Measurements from ENCODE around the gene RNF150. TPM values are rescaled to one million over a fixed set of nuclear protein-coding genes. Genes with fewer than 3 reads are reported as not detected.

The RNF150 gene
- polyA plus RNA-seq, 2 of the 4 experiments (the other 2 are of a cell fraction): 0.21 to 0.34 TPM

- H3K4me1 ChIP-seq: no peaks in the 10 kb centered on the region
- CTCF ChIA-PET: interaction anchor here (2.7 kb wide), 1 partner anchor 267 kb away, joined by 13 read pairs; the partner anchor contains the start of gene RNF150
- no peak for DNase-seq (ENCODE audit: low read depth in 1 of 2, low spot score in 1 of 2)
- 70% methylated on average over 5 of the region's 5 CpGs for WGBS (ENCODE audit: missing lambda C conversion rate)
- ATAC-seq: no peak
- no peak for FAIRE-seq
- H3K4me3 ChIP-seq: no peak overlapping the region
- no peak overlapping the region for H3K27ac ChIP-seq
- H3K4me2 ChIP-seq: no peak overlapping the region
- POLR2A ChIA-PET: no interaction called here
- H3K9me3 ChIP-seq: no peaks in the 10 kb centered on the region
- no peak for TF ChIP-seq PHF8 (IDR thresholded peaks at IDR 0.05; ENCODE audit: borderline replicate concordance, low read depth)
- TF ChIP-seq CTCF (IDR thresholded peaks at IDR 0.05): no peak
- no peak for TF ChIP-seq RAD21 (conservative IDR thresholded peaks at IDR 0.05 in 1 of 2, IDR thresholded peaks at IDR 0.05 in 1 of 2)
- no peak for TF ChIP-seq RCOR1 (IDR thresholded peaks at IDR 0.05; ENCODE audit: low read depth, low read length)
- TF ChIP-seq, protein P1, sequence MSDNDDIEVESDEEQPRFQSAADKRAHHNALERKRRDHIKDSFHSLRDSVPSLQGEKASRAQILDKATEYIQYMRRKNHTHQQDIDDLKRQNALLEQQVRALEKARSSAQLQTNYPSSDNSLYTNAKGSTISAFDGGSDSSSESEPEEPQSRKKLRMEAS (IDR thresholded peaks at IDR 0.05): no peak
- TF ChIP-seq POLR2A (IDR thresholded peaks at IDR 0.05; ENCODE audit: low read length): no peak
- no peak for TF ChIP-seq RNF2 (IDR thresholded peaks at IDR 0.05; ENCODE audit: borderline replicate concordance, low read depth)
- no peak for TF ChIP-seq ZFP36 (IDR thresholded peaks at IDR 0.05; ENCODE audit: borderline replicate concordance, partially characterized antibody)
- TF ChIP-seq TFCP2L1 (CRISPR knock-in tag; IDR thresholded peaks at IDR 0.05): no peak
- no peak for TF ChIP-seq HOXA7 (CRISPR knock-in tag; IDR thresholded peaks at IDR 0.05)
- no peak for TF ChIP-seq HEYL (CRISPR knock-in tag; IDR thresholded peaks at IDR 0.05)
- no peak for TF ChIP-seq NPAS2 (CRISPR knock-in tag; IDR thresholded peaks at IDR 0.05; ENCODE audit: borderline replicate concordance)
- TF ChIP-seq ATOH8 (CRISPR knock-in tag; IDR thresholded peaks at IDR 0.05; ENCODE audit: low read depth): no peak
- no peak for TF ChIP-seq EP300 (IDR thresholded peaks at IDR 0.05)
- TF ChIP-seq MAFK (IDR thresholded peaks at IDR 0.05; ENCODE audit: partially characterized antibody): no peak
- no peak for TF ChIP-seq HOXB5 (CRISPR knock-in tag; IDR thresholded peaks at IDR 0.05)
- TF ChIP-seq NFE2L2 (conservative IDR thresholded peaks at IDR 0.05; ENCODE audit: low read length): no peak
- TF ChIP-seq CEBPB (IDR thresholded peaks at IDR 0.05): no peak
- TF ChIP-seq FOXS1 (CRISPR knock-in tag; IDR thresholded peaks at IDR 0.05): no peak
Observed at GRCh38 chr4:140866492-140867005, 266.7 kb downstream of the RNF150 start.

GRCh38 chr4:140865253-140866217 lies 267.7 kb downstream of the RNF150 start:
- POLR2A ChIA-PET: interaction anchor here (0.6 kb wide), 1 partner anchor 137 kb away, joined by 3 read pairs; no protein-coding TSS in a partner anchor
- no peak for ATAC-seq
- CTCF ChIA-PET: interaction anchor here (2.7 kb wide), 1 partner anchor 268 kb away, joined by 13 read pairs; the partner anchor contains the start of gene RNF150
- no peak for TF ChIP-seq JUN (IDR thresholded peaks at IDR 0.05)
- TF ChIP-seq HOXB5 (CRISPR knock-in tag; IDR thresholded peaks at IDR 0.05): no peak
- no peak for TF ChIP-seq HDAC2 (IDR thresholded peaks at IDR 0.05)
- no peak for TF ChIP-seq ESRRA (IDR thresholded peaks at IDR 0.05; ENCODE audit: borderline replicate concordance, low read length)
- TF ChIP-seq RNF2 (IDR thresholded peaks at IDR 0.05; ENCODE audit: borderline replicate concordance, low read depth): no peak
- TF ChIP-seq CBX2 (IDR thresholded peaks at IDR 0.05; ENCODE audit: borderline replicate concordance, low read depth): no peak
- TF ChIP-seq ATOH8 (CRISPR knock-in tag; IDR thresholded peaks at IDR 0.05; ENCODE audit: low read depth): no peak
- TF ChIP-seq RARB (CRISPR knock-in tag; IDR thresholded peaks at IDR 0.05): no peak
- TF ChIP-seq, protein P1 (IDR thresholded peaks at IDR 0.05): no peak
- TF ChIP-seq HOXB13 (CRISPR knock-in tag; IDR thresholded peaks at IDR 0.05; ENCODE audit: low read depth): no peak
- TF ChIP-seq MAZ (IDR thresholded peaks at IDR 0.05; ENCODE audit: borderline replicate concordance, low read depth, low read length): no peak
- no peak for TF ChIP-seq ELK1 (IDR thresholded peaks at IDR 0.05; ENCODE audit: low read depth, low read length)
- no peak for TF ChIP-seq CTCF (IDR thresholded peaks at IDR 0.05)
- TF ChIP-seq POLR2AphosphoS2 (conservative IDR thresholded peaks at IDR 0.05; ENCODE audit: low read length): no peak

More at GRCh38 chr4:140865253-140866217, 267.7 kb downstream of the RNF150 start:
- Histone ChIP-seq H3K4me2 (no peak overlapping the region), H3K27ac (no peak overlapping the region), H3K4me3 (no peak overlapping the region), H3K9me3 (no peaks in the 10 kb centered on the region), H3K4me1 (no peaks in the 10 kb centered on the region)
- DNase-seq (ENCODE audit: low read depth in 1 of 2, low spot score in 1 of 2) (no peak), FAIRE-seq (no peak)
- WGBS (ENCODE audit: missing lambda C conversion rate): 33% methylated on average over 7 of the region's 7 CpGs

All from A549 (cell line).